Measurements from ENCODE around the gene ANKRA2.
A peak's percentile ranks its signal among the peaks of the same experiment; 100 is the strongest.

The ANKRA2 gene

GRCh38 chr5:73565139-73565968 is at the start of gene ANKRA2, which contains the start of gene UTP15:
ANKRA2 (minus strand) TSS chr5:73565639; CDS start chr5:73562881, 2,758 bp downstream.
UTP15 (plus strand) TSS chr5:73565743; CDS start chr5:73567345, 1,602 bp downstream.
- Histone ChIP-seq H3K9me2 (replicated peaks; ENCODE audit: control insufficient read depth, low read length) (no peaks in the 10 kb centered on the region), H3K4me3 (ENCODE audit: low read length) (peak within 1 kb of the TSS; percentile 84), H3K27ac (ENCODE audit: low read depth, low read length) (peak within 1 kb of the TSS; percentile 58), H3F3A (ENCODE audit: control insufficient read depth, insufficient read depth) (no peaks in the 10 kb centered on the region), H3K36me3 (ENCODE audit: control insufficient read depth, low read length) (peaks cover 34% of the 10 kb centered on the region), H3K27me3 (ENCODE audit: control insufficient read depth, low read length) (no peaks in the 10 kb centered on the region), H3K4me1 (ENCODE audit: control insufficient read depth, low read length) (peaks cover 24% of the 10 kb centered on the region), H3K79me2 (ENCODE audit: control insufficient read depth, low read length) (peaks cover 69% of the 10 kb centered on the region), H4K20me1 (ENCODE audit: control insufficient read depth, insufficient read depth, low read depth, low read length) (no peaks in the 10 kb centered on the region), H3K4me2 (ENCODE audit: low read length) (peak within 1 kb of the TSS; percentile 77), H3K9me3 (ENCODE audit: control insufficient read depth, insufficient read depth, low read length) (no peaks in the 10 kb centered on the region)
- TF ChIP-seq CTCF (IDR thresholded peaks at IDR 0.05; ENCODE audit: low read depth, low read length, poor library complexity, severe bottlenecking) (no peak), EZH2phosphoT487 (IDR thresholded peaks at IDR 0.05; ENCODE audit: borderline replicate concordance, low read length) (no peak)

- no peak overlapping the region for H3K4me3 ChIP-seq (ENCODE audit: low read length)
- no peaks in the 10 kb centered on the region for H3K9me3 ChIP-seq (ENCODE audit: control insufficient read depth, insufficient read depth, low read length)
- no peak overlapping the region for H3K27ac ChIP-seq (ENCODE audit: low read depth, low read length)
- no peak overlapping the region for H3K4me2 ChIP-seq (ENCODE audit: low read length)
- no peaks in the 10 kb centered on the region for H3K9me2 ChIP-seq (replicated peaks; ENCODE audit: control insufficient read depth, low read length)
- no peak for TF ChIP-seq CTCF (IDR thresholded peaks at IDR 0.05; ENCODE audit: low read depth, low read length, poor library complexity, severe bottlenecking)
- no peak for TF ChIP-seq EZH2phosphoT487 (IDR thresholded peaks at IDR 0.05; ENCODE audit: borderline replicate concordance, low read length)
- no peaks in the 10 kb centered on the region for H4K20me1 ChIP-seq (ENCODE audit: control insufficient read depth, insufficient read depth, low read depth, low read length)
- no peaks in the 10 kb centered on the region for H3K4me1 ChIP-seq (ENCODE audit: control insufficient read depth, low read length)
- no peaks in the 10 kb centered on the region for H3F3A ChIP-seq (ENCODE audit: control insufficient read depth, insufficient read depth)
- no peaks in the 10 kb centered on the region for H3K36me3 ChIP-seq (ENCODE audit: control insufficient read depth, low read length)
- no peaks in the 10 kb centered on the region for H3K79me2 ChIP-seq (ENCODE audit: control insufficient read depth, low read length)
- H3K27me3 ChIP-seq (ENCODE audit: control insufficient read depth, low read length) = peaks cover 4% of the 10 kb centered on the region; the same call in 1 of the 2 replicates
These were observed 49.6 kb upstream of the ANKRA2 start for GRCh38 chr5:73615085-73615484.

GRCh38 chr5:73612799-73613198 is 47.4 kb upstream of the ANKRA2 start:
- Histone ChIP-seq H3F3A (ENCODE audit: control insufficient read depth, insufficient read depth) (no peaks in the 10 kb centered on the region), H4K20me1 (ENCODE audit: control insufficient read depth, insufficient read depth, low read depth, low read length) (no peaks in the 10 kb centered on the region), H3K4me2 (ENCODE audit: low read length) (no peak overlapping the region), H3K79me2 (ENCODE audit: control insufficient read depth, low read length) (no peaks in the 10 kb centered on the region), H3K4me1 (ENCODE audit: control insufficient read depth, low read length) (no peaks in the 10 kb centered on the region), H3K4me3 (ENCODE audit: low read length) (no peak overlapping the region), H3K27ac (ENCODE audit: low read depth, low read length) (no peak overlapping the region), H3K27me3 (ENCODE audit: control insufficient read depth, low read length) (no peaks in the 10 kb centered on the region), H3K9me2 (replicated peaks; ENCODE audit: control insufficient read depth, low read length) (no peaks in the 10 kb centered on the region), H3K9me3 (ENCODE audit: control insufficient read depth, insufficient read depth, low read length) (no peaks in the 10 kb centered on the region), H3K36me3 (ENCODE audit: control insufficient read depth, low read length) (no peaks in the 10 kb centered on the region)
- TF ChIP-seq EZH2phosphoT487 (IDR thresholded peaks at IDR 0.05; ENCODE audit: borderline replicate concordance, low read length) (no peak), CTCF (IDR thresholded peaks at IDR 0.05; ENCODE audit: low read depth, low read length, poor library complexity, severe bottlenecking) (no peak)
